B cell (primary cell): ENCODE measurements around the gene PTGER3.

Experiments used
- EZH2 ChIP-seq: IDR thresholded peaks from 2 replicates; pipeline ENCODE4 v1.6.1; 2012; ENCODE audit warnings: borderline replicate concordance, low read depth, mild to moderate bottlenecking, moderate library complexity, low read length; ENCODE audit not compliant: insufficient read depth, poor library complexity, severe bottlenecking
- TF ChIP-seq, protein P1 (sequence below): fragments of 200-600 bp; IDR thresholded peaks from one replicate; pipeline ENCODE4 v1.8.0; 2022; ENCODE audit warnings: antibody characterized with exemption, mild to moderate bottlenecking

DNA sequence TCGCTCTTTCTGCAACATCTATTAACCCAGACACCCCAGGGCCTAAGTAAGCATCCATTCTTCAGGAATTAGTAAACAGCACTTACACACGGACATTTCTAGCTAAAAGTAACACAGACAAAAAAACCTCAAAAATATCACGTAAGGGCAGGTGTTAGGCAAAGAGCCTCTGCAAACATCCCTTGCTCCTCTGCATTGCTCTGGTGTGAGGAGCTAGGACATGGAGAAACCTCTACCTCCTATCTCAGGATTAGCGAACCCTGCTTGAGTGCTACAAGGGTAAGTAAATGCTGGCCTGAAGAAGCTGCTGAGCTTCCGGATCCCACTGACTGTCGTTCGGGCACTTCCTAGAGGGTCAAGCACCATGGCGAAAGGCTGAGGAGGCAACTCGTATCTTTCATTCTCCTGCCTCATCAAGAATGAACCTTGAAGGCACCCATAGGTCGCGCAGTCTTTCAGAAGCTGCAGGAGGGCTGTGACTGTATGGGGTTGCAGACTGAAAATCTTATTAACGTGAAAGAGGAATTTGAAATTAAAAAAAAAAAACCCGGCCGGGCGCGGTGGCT, 2.1 kb downstream of the PTGER3 start:
- TF ChIP-seq, protein P1, sequence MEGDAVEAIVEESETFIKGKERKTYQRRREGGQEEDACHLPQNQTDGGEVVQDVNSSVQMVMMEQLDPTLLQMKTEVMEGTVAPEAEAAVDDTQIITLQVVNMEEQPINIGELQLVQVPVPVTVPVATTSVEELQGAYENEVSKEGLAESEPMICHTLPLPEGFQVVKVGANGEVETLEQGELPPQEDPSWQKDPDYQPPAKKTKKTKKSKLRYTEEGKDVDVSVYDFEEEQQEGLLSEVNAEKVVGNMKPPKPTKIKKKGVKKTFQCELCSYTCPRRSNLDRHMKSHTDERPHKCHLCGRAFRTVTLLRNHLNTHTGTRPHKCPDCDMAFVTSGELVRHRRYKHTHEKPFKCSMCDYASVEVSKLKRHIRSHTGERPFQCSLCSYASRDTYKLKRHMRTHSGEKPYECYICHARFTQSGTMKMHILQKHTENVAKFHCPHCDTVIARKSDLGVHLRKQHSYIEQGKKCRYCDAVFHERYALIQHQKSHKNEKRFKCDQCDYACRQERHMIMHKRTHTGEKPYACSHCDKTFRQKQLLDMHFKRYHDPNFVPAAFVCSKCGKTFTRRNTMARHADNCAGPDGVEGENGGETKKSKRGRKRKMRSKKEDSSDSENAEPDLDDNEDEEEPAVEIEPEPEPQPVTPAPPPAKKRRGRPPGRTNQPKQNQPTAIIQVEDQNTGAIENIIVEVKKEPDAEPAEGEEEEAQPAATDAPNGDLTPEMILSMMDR = no peak
- TF ChIP-seq EZH2 = no peak
